IMR-90 (cell line): ENCODE measurements around the gene DIP2B.

Experiments
- CEBPB ChIP-seq: IDR thresholded peaks from 2 replicates; pipeline ENCODE4 v1.6.1; 2012; ENCODE audit warnings: low read depth, low read length, improper control_type of control experiment
- CHD1 ChIP-seq: IDR thresholded peaks from 2 replicates; pipeline ENCODE4 v1.6.1; 2012; ENCODE audit warnings: low read depth, low read length, improper control_type of control experiment
- FOS ChIP-seq: fragments of 150-350 bp; IDR thresholded peaks from 2 replicates; pipeline ENCODE4 v1.6.1; 2016; ENCODE audit warnings: low read depth, low read length
- MAFK ChIP-seq: IDR thresholded peaks from 2 replicates; pipeline ENCODE4 v1.6.1; 2012; ENCODE audit warnings: low read depth, low read length, improper control_type of control experiment
- MAZ ChIP-seq: IDR thresholded peaks from 2 replicates; pipeline ENCODE4 v1.6.1; 2012; ENCODE audit warnings: low read depth, mild to moderate bottlenecking, low read length, improper control_type of control experiment, moderate library complexity, borderline replicate concordance
- MXI1 ChIP-seq: IDR thresholded peaks from 2 replicates; pipeline ENCODE4 v1.6.1; 2012; ENCODE audit warnings: low read depth, mild to moderate bottlenecking, low read length, moderate library complexity, borderline replicate concordance
- POLR2A ChIP-seq: IDR thresholded peaks from 2 replicates; pipeline ENCODE4 v1.6.1; 2012; ENCODE audit warnings: mild to moderate bottlenecking, low read depth, low read length
- RAD21 ChIP-seq: IDR thresholded peaks from 2 replicates; pipeline ENCODE4 v1.6.1; 2012; ENCODE audit warnings: low read length, improper control_type of control experiment
- RCOR1 ChIP-seq: IDR thresholded peaks from 2 replicates; pipeline ENCODE4 v1.6.1; 2012; ENCODE audit warnings: mild to moderate bottlenecking, low read length, improper control_type of control experiment; ENCODE audit not compliant: insufficient replicate concordance
- RFX5 ChIP-seq: IDR thresholded peaks from 2 replicates; pipeline ENCODE4 v1.8.0; 2012; ENCODE audit warnings: low read depth, mild to moderate bottlenecking, low read length, moderate library complexity
- SMC3 ChIP-seq: fragments of 150-350 bp; IDR thresholded peaks from 2 replicates; pipeline ENCODE4 v1.6.1; 2016; ENCODE audit warnings: low read depth, mild to moderate bottlenecking, antibody characterized with exemption, low read length, moderate library complexity
- TF ChIP-seq, protein P1 (sequence below): conservative IDR thresholded peaks from 2 replicates; pipeline ENCODE4 v1.5.1; 2012; ENCODE audit warnings: mild to moderate bottlenecking, low read depth, low read length, improper control_type of control experiment
- TF ChIP-seq, protein P2 (sequence below): fragments of 150-350 bp; IDR thresholded peaks from 2 replicates; pipeline ENCODE4 v1.6.1; 2016; ENCODE audit warnings: low read depth, mild to moderate bottlenecking, low read length, moderate library complexity, borderline replicate concordance
- TF ChIP-seq, protein P3 (sequence below): fragments of 150-350 bp; IDR thresholded peaks from 2 replicates; pipeline ENCODE4 v1.6.1; 2017; ENCODE audit warnings: mild to moderate bottlenecking, antibody characterized with exemption, low read length, low read depth

DNA sequence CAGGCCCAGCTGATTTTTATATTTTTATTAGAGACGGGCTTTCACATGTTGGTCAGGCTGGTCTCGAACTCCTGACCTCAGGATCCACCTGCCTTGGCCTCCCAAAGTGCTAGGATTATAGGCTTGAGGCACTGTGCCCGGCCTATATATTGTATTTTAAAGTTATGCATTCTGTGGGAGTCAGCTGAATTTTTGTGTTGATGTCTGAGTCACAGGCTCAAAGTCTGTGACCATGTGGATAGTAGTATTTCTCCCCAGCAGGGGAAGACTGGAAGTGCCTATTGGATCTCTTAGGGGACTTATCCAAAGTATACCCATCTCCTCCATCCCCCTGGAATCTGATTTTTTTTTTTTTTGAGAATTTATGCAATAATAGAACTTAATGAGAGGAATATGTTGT, 215.3 kb downstream of the DIP2B start:
- TF ChIP-seq RAD21 (no peak), POLR2A (no peak), CHD1 (no peak), MAFK (no peak), MAZ (no peak), RCOR1 (no peak), RFX5 (no peak), MXI1 (0 out of 2 replicates have a peak, but pooled peaks have one; percentile 18), CEBPB (no peak), FOS (no peak), SMC3 (no peak)
- TF ChIP-seq, protein P1, sequence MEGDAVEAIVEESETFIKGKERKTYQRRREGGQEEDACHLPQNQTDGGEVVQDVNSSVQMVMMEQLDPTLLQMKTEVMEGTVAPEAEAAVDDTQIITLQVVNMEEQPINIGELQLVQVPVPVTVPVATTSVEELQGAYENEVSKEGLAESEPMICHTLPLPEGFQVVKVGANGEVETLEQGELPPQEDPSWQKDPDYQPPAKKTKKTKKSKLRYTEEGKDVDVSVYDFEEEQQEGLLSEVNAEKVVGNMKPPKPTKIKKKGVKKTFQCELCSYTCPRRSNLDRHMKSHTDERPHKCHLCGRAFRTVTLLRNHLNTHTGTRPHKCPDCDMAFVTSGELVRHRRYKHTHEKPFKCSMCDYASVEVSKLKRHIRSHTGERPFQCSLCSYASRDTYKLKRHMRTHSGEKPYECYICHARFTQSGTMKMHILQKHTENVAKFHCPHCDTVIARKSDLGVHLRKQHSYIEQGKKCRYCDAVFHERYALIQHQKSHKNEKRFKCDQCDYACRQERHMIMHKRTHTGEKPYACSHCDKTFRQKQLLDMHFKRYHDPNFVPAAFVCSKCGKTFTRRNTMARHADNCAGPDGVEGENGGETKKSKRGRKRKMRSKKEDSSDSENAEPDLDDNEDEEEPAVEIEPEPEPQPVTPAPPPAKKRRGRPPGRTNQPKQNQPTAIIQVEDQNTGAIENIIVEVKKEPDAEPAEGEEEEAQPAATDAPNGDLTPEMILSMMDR: 0 out of 2 replicates have a peak, but pooled peaks have one; percentile 2
- TF ChIP-seq, protein P2, sequence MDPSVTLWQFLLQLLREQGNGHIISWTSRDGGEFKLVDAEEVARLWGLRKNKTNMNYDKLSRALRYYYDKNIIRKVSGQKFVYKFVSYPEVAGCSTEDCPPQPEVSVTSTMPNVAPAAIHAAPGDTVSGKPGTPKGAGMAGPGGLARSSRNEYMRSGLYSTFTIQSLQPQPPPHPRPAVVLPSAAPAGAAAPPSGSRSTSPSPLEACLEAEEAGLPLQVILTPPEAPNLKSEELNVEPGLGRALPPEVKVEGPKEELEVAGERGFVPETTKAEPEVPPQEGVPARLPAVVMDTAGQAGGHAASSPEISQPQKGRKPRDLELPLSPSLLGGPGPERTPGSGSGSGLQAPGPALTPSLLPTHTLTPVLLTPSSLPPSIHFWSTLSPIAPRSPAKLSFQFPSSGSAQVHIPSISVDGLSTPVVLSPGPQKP: no peak
- TF ChIP-seq, protein P3, sequence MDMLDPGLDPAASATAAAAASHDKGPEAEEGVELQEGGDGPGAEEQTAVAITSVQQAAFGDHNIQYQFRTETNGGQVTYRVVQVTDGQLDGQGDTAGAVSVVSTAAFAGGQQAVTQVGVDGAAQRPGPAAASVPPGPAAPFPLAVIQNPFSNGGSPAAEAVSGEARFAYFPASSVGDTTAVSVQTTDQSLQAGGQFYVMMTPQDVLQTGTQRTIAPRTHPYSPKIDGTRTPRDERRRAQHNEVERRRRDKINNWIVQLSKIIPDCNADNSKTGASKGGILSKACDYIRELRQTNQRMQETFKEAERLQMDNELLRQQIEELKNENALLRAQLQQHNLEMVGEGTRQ: no peak
